Peyer's patch (tissue), 4 donors: ENCODE results near the gene CDC42BPG.
A peak's percentile ranks its signal among the peaks of the same experiment; 100 is the strongest.

Experiments used
- CTCF ChIP-seq, 6 experiments: fragments of 450-650 bp in 4 of 6; fragments of 200-600 bp in 2 of 6; sonication (generic) in 1 of 6; IDR thresholded peaks; one replicate each; pipeline ENCODE4 v1.5.1; 2017 to 2019; ENCODE audit warnings: antibody characterized with exemption in 6 of 6, mild to moderate bottlenecking in 3 of 6, moderate library complexity in 1 of 6
- POLR2A ChIP-seq, 2 donors: fragments of 450-650 bp; IDR thresholded peaks; one replicate each; pipeline ENCODE4 v1.5.1; 2017; ENCODE audit warnings: antibody characterized with exemption in 2 of 2, mild to moderate bottlenecking in 2 of 2, moderate library complexity in 2 of 2

- TF ChIP-seq CTCF (IDR thresholded peaks at IDR 0.05): no peak
- TF ChIP-seq POLR2A (IDR thresholded peaks at IDR 0.05): peak in 1 of 2 donors; percentile 23
Observed at GRCh38 chr11:64859542-64860414, 15.3 kb upstream of the CDC42BPG start.
